Breast epithelium (tissue), 4 donors: Measurements from ENCODE around the gene CCDC127. TPM values are rescaled to one million over a fixed set of nuclear protein-coding genes. Genes with fewer than 3 reads are reported as not detected.

Source experiments
- DNase-seq, 2 donors: peaks; one replicate each; pipeline ENCODE4 v3.0.0-alpha.2; 2019; ENCODE audit warnings: low spot score in 2 of 2
- H3K27ac ChIP-seq, 2 donors: fragments of 200-600 bp; sonication (generic) in 1 of 2; one replicate each; pipeline ENCODE4 v1.5.1; 2016 to 2019; ENCODE audit warnings: mild to moderate bottlenecking in 1 of 2
- H3K27me3 ChIP-seq, 2 donors: fragments of 200-600 bp; sonication (generic) in 1 of 2; one replicate each; pipeline versions ENCODE4 v1.5.1 to v1.6.0; 2017 to 2019; ENCODE audit warnings: control low read depth in 1 of 2, mild to moderate bottlenecking in 1 of 2
- H3K36me3 ChIP-seq: fragments of 200-600 bp; one replicate; pipeline ENCODE4 v1.5.1; 2019
- H3K4me1 ChIP-seq, 2 donors: fragments of 200-600 bp; sonication (generic); one replicate each; pipeline ENCODE4 v1.5.1; 2016 to 2019; ENCODE audit warnings: control low read depth in 1 of 2
- H3K4me3 ChIP-seq, 3 donors: fragments of 200-600 bp; sonication (generic); 1 replicate in 2 of 3; 2 replicates in 1 of 3; pipeline ENCODE4 v1.5.1; 2016 to 2019; ENCODE audit warnings: mild to moderate bottlenecking in 3 of 3, moderate library complexity in 2 of 3
- H3K9me3 ChIP-seq, 2 donors: fragments of 200-600 bp; sonication (generic) in 1 of 2; one replicate each; pipeline ENCODE4 v1.5.1; 2016 to 2019; ENCODE audit warnings: control low read depth in 1 of 2
- POLR2A ChIP-seq: fragments of 450-650 bp; IDR thresholded peaks from one replicate; pipeline ENCODE4 v1.6.1; 2016; ENCODE audit warnings: antibody characterized with exemption, mild to moderate bottlenecking, moderate library complexity
- POLR2AphosphoS5 ChIP-seq, 3 donors: sonication (generic); formaldehyde crosslinking; IDR thresholded peaks; one replicate each; pipeline ENCODE4 v1.6.1; 2017; ENCODE audit warnings: antibody characterized with exemption in 3 of 3
- intact Hi-C: fragments of 100-400 bp; cut with DNase I; formaldehyde crosslinking; loops from one replicate; pipeline ENCODE4 v1.15.1; 2023; ENCODE audit warnings: low total_unique reads
- total RNA-seq, 3 donors: library from RNA; depleted of rRNA; stranded (reverse); fragments of >200 nt; gene quantifications; one replicate each; pipeline ENCODE4 v1.1.0, GENCODE V29; 2016
- TF ChIP-seq, protein P1 (sequence below), 3 donors: fragments of 450-650 bp; IDR thresholded peaks; one replicate each; pipeline ENCODE4 v1.5.1; 2016 to 2017; ENCODE audit warnings: antibody characterized with exemption in 3 of 3, mild to moderate bottlenecking in 3 of 3, moderate library complexity in 3 of 3

Gene CCDC127
- total RNA-seq, 3 donors from 2014 or later: 5.0 to 5.6 (median 5.3) TPM

DNA sequence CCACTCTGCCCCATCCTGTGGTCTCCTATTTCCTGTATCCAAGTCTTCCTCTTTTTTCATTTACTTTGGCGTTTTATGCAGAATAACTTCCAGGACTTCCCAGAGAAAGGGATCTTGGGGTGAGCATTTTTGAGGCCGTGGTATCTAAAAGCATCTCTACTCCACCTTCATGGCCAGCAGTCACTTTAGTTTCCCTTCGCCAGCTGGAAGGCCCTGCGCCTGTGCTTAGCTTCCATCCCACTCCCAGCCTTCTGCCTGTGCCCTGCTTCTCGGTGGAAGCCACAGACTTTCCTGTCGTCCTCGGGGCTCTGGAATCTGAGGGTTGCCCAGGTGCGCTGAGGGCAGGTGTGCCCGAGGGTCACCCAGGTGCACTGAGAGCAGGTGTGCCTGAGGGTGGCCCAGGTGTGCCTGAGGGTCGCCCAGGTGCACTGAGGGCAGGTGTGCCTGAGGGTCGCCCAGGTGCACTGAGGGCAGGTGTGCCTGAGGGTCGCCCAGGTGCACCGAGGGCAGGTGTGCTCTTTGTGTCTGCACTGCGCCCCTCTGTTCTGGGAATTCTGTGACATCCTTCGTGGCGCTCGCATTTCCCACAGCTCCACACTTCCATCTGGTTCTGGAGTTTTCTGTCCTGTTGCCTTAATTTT is 59.0 kb downstream of the CCDC127 start:
- no peaks in the 10 kb centered on the region for H3K36me3 ChIP-seq
- H3K4me1 ChIP-seq: no peaks in the 10 kb centered on the region
- no peak overlapping the region for H3K27ac ChIP-seq
- no peak overlapping the region for H3K4me3 ChIP-seq
- TF ChIP-seq POLR2AphosphoS5 (IDR thresholded peaks at IDR 0.05) (no peak), POLR2A (no peak)
- TF ChIP-seq, protein P1, sequence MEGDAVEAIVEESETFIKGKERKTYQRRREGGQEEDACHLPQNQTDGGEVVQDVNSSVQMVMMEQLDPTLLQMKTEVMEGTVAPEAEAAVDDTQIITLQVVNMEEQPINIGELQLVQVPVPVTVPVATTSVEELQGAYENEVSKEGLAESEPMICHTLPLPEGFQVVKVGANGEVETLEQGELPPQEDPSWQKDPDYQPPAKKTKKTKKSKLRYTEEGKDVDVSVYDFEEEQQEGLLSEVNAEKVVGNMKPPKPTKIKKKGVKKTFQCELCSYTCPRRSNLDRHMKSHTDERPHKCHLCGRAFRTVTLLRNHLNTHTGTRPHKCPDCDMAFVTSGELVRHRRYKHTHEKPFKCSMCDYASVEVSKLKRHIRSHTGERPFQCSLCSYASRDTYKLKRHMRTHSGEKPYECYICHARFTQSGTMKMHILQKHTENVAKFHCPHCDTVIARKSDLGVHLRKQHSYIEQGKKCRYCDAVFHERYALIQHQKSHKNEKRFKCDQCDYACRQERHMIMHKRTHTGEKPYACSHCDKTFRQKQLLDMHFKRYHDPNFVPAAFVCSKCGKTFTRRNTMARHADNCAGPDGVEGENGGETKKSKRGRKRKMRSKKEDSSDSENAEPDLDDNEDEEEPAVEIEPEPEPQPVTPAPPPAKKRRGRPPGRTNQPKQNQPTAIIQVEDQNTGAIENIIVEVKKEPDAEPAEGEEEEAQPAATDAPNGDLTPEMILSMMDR (IDR thresholded peaks at IDR 0.05): no peak
- intact Hi-C loops: loop anchor here (1.0 kb wide), 1 partner anchor 15 kb away; no protein-coding TSS in a partner anchor
- H3K27me3 ChIP-seq: no peaks in the 10 kb centered on the region
- no peaks in the 10 kb centered on the region for H3K9me3 ChIP-seq
- DNase-seq: no peak

DNA sequence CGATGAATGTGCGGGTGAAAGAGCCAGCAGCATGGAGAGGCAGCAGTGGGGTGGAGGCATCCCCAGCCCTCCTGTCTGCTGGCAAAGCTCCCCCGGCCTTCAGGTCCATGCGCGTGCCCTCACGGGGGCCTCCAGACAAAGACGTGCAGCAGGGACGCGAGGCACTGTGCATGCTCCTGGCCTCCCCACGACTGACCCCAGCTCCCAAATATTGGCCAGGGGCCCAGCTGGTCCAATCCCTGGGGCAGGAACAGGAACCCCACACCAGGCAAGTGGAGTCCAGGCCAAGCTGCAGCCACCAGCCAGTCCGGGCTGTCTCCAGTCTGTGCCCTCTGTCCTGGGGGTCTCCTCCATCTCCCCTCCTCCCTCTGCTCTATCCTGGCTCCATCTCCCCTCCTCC is 60.2 kb downstream of the CCDC127 start:
- no peak for DNase-seq
- no peaks in the 10 kb centered on the region for H3K4me1 ChIP-seq
- intact Hi-C loops: loop anchor here (1.0 kb wide), 1 partner anchor 16 kb away; no protein-coding TSS in a partner anchor

DNA sequence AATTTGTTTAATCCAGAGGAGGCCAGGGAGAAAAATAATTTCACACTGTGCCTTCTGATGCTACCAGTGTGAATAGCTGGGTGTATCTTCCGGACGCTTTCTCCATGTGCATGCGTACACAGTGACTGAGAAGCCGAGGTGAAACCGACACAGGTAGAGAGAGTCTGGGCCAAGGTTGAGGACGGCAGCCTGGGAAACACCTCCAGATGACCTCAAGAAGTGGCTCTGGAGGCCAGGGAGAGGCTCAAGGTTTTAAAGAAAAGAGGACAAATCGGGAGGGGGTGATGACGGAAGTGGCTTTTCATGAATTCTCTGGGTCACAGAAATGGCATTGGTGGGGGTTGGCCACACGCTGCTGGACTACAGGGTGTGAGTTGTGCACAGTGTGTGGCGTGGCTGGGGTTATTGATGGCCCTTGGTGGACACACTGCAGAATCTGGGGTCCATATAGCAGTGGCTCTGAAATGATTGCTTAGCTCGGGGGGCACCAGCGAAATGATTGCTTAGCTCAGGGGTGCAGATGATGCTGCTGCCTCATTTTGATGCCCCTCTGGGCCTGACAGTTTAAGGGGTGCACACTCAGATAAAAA is 60.7 kb downstream of the CCDC127 start:
- no peak overlapping the region for H3K27ac ChIP-seq

More for the DNA sequence above, 60.2 kb downstream of the CCDC127 start:
- no peaks in the 10 kb centered on the region for H3K9me3 ChIP-seq
- H3K36me3 ChIP-seq: no peaks in the 10 kb centered on the region
- TF ChIP-seq POLR2AphosphoS5 (IDR thresholded peaks at IDR 0.05) (no peak), POLR2A (no peak)
- H3K27me3 ChIP-seq: no peaks in the 10 kb centered on the region
- no peak overlapping the region for H3K4me3 ChIP-seq
- H3K27ac ChIP-seq: no peak overlapping the region

DNA sequence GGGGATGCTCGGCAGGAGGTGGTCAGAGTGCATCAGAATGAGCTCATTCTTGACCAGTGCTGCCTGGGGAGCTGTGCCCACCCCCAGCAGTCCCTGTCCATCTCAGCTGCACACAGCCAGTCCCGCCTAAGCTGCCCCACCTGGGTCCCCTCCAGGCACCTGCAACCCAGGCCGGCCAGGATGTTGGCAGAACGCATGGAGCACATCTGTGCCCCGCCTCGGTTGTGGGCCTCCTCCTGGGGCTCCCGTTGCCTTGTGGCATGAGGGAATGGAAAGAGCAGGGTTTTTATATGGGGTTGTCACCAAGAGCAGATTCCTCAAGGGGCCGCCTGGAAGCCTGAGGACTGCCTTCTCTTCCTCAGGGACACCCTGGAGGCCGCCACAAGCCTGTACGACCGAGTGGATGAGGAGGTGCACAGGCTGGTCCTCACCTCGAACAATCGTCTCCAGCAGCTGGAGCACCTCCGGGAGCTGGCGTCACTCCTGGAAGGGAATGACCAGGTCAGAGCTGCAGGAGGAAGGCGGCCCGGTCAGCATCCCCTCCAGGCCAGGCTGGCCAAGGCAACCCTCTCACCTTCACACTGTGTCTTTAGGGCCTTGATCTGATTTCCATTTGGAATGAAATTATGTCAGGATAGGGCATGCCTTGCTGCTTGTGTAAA is 61.4 kb downstream of the CCDC127 start:
- TF ChIP-seq POLR2AphosphoS5 (IDR thresholded peaks at IDR 0.05) (no peak), POLR2A (no peak)
- TF ChIP-seq, protein P1 (IDR thresholded peaks at IDR 0.05): no peak
- Histone ChIP-seq H3K27ac (no peak overlapping the region), H3K27me3 (no peaks in the 10 kb centered on the region), H3K4me1 (no peaks in the 10 kb centered on the region), H3K9me3 (no peaks in the 10 kb centered on the region), H3K4me3 (no peak overlapping the region), H3K36me3 (no peaks in the 10 kb centered on the region)
- intact Hi-C loops: no loop called here
- DNase-seq: no peak

More for the DNA sequence above, 60.7 kb downstream of the CCDC127 start:
- TF ChIP-seq POLR2A (no peak), POLR2AphosphoS5 (IDR thresholded peaks at IDR 0.05) (no peak)
- TF ChIP-seq, protein P1 (IDR thresholded peaks at IDR 0.05): no peak
- peak in 1 of 2 donors; percentile 13 for DNase-seq
- H3K4me3 ChIP-seq: no peak overlapping the region
- intact Hi-C loops: no loop called here
- no peaks in the 10 kb centered on the region for H3K4me1 ChIP-seq
- no peaks in the 10 kb centered on the region for H3K27me3 ChIP-seq
- H3K9me3 ChIP-seq: no peaks in the 10 kb centered on the region
- no peaks in the 10 kb centered on the region for H3K36me3 ChIP-seq

DNA sequence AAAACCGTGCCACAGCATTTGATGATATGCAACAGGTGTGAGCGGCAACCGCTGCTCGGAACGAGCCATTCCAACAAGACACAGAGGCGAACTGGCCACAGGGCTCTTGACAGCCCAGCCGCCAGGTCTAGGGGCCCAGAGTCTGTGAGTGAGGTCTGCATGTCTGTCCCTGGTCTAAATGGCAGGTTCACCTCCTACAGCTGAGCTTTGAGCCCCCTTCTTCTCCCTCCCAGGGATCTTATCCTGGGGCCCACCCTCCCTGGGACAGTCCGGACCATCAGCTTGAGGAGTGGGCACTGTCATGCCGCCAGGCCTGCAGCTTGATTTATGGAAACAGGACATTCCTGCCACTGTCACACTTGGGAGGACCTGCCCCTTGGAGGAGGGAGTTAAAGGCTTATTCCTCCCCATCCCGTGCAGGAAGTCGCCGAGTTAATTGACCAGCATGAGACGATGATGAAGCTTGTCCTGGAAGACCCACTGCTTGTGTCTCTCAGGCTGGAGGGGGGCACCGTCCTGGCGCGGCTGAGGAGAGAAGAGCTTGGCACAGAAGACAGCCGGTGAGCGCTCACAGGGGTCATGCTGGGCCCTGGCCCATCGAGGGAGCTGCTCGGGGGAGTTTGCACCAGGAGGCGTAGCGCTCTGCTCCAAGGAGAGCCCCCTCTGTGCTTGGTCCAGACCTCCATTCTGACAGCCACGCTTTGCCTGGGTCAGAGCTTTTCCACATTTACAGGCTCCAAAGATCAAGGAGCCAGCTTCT is 62.1 kb downstream of the CCDC127 start:
- Histone ChIP-seq H3K36me3 (no peaks in the 10 kb centered on the region), H3K27ac (no peak overlapping the region), H3K4me3 (no peak overlapping the region), H3K9me3 (no peaks in the 10 kb centered on the region), H3K27me3 (no peaks in the 10 kb centered on the region), H3K4me1 (no peaks in the 10 kb centered on the region)
- intact Hi-C loops: no loop called here
- DNase-seq: no peak
- no peak for TF ChIP-seq POLR2A
- TF ChIP-seq, protein P1 (IDR thresholded peaks at IDR 0.05): no peak
- no peak for TF ChIP-seq POLR2AphosphoS5 (IDR thresholded peaks at IDR 0.05)
